A673 (cell line): Measurements from ENCODE around the gene ADAMTS7.

Experiments
- CTCF ChIP-seq: fragments of 300-800, 200-600 bp; sonication (generic); conservative IDR thresholded peaks from 2 replicates; pipeline ENCODE4 v1.5.1; 2017; ENCODE audit warnings: low read depth, mild to moderate bottlenecking, antibody characterized with exemption, low read length, moderate library complexity, mixed read lengths
- EZH2 ChIP-seq: fragments of 200-600 bp; sonication (generic); IDR thresholded peaks from 2 replicates; pipeline ENCODE4 v1.6.1; 2017; ENCODE audit warnings: borderline replicate concordance, low read depth, mild to moderate bottlenecking, mixed read lengths, antibody characterized with exemption, low read length; ENCODE audit not compliant: poor library complexity, severe bottlenecking

GRCh38 chr15:78714890-78715289 lies 96.4 kb downstream of the ADAMTS7 start:
- TF ChIP-seq CTCF = no peak
- no peak for TF ChIP-seq EZH2
